Suprapubic skin (tissue), 4 donors: ENCODE results near the gene LRP1B.

Experiments
- CTCF ChIP-seq, 2 donors: fragments of 200-600 bp in 1 of 2; fragments of 450-650 bp in 1 of 2; sonication (generic) in 1 of 2; IDR thresholded peaks; one replicate each; pipeline ENCODE4 v1.5.1; 2016 to 2019; ENCODE audit warnings: antibody characterized with exemption in 2 of 2, mild to moderate bottlenecking in 1 of 2, moderate library complexity in 1 of 2
- EP300 ChIP-seq: sonication (generic); formaldehyde crosslinking; IDR thresholded peaks from one replicate; pipeline ENCODE4 v1.6.1; 2017; ENCODE audit warnings: antibody characterized with exemption
- POLR2A ChIP-seq, 2 donors: fragments of 450-650 bp; IDR thresholded peaks; one replicate each; pipeline ENCODE4 v1.6.1; 2017; ENCODE audit warnings: antibody characterized with exemption in 2 of 2, mild to moderate bottlenecking in 2 of 2, moderate library complexity in 2 of 2
- POLR2AphosphoS5 ChIP-seq, 3 donors: sonication (generic); formaldehyde crosslinking; IDR thresholded peaks; one replicate each; pipeline ENCODE4 v1.6.1; 2017; ENCODE audit warnings: antibody characterized with exemption in 3 of 3

- TF ChIP-seq CTCF (IDR thresholded peaks at IDR 0.05) (no peak), POLR2AphosphoS5 (IDR thresholded peaks at IDR 0.05) (no peak), POLR2A (IDR thresholded peaks at IDR 0.05) (no peak), EP300 (no peak)
Measured at GRCh38 chr2:140648393-140648792, 1482.4 kb downstream of the LRP1B start.
